Measurements from ENCODE around the gene SPINK1.
"Not testable (repeated sequence)": the region's sequence is repeated elsewhere in the genome, so short reads cannot be mapped to it uniquely, and the experiment has no call there.

The SPINK1 gene

GRCh38 chr5:147831465-147831864, at the start of gene SPINK1:
Gene SPINK1, minus strand, starts transcription at chr5:147831671. Its CDS starts 94 bp downstream, at chr5:147831577.
- DNase-seq, result no peak

GRCh38 chr5:147880487-147880886, 49.0 kb upstream of the SPINK1 start:
- no peak for DNase-seq

- DNase-seq, result no peak
Observed at GRCh38 chr5:147879784-147880183, 48.3 kb upstream of the SPINK1 start.

GRCh38 chr5:147878066-147878759, 46.7 kb upstream of the SPINK1 start, which contains the start of gene SCGB3A2:
Gene SCGB3A2, plus strand, starts transcription at chr5:147878711. Its CDS starts 93 bp downstream, at chr5:147878804.
- no peak for DNase-seq

GRCh38 chr5:147876626-147877025, 45.2 kb upstream of the SPINK1 start:
- no peak for DNase-seq

GRCh38 chr5:147876141-147876540, 44.7 kb upstream of the SPINK1 start:
- DNase-seq, result no peak

- no peak for DNase-seq
Observed at GRCh38 chr5:147874910-147875367, 43.5 kb upstream of the SPINK1 start.

- not testable (repeated sequence) for DNase-seq
Observed at GRCh38 chr5:147874118-147874875, 42.8 kb upstream of the SPINK1 start.

- not testable (repeated sequence) for DNase-seq
Observed at GRCh38 chr5:147872744-147873435, 41.4 kb upstream of the SPINK1 start.

- not testable (repeated sequence) for DNase-seq
Observed at GRCh38 chr5:147871980-147872549, 40.6 kb upstream of the SPINK1 start.

- not testable (repeated sequence) for DNase-seq
Observed at GRCh38 chr5:147869892-147870291, 38.4 kb upstream of the SPINK1 start.

- DNase-seq, result no peak
Observed at GRCh38 chr5:147869112-147869511, 37.6 kb upstream of the SPINK1 start.

- DNase-seq, result no peak
Observed at GRCh38 chr5:147863454-147864158, 32.1 kb upstream of the SPINK1 start.

GRCh38 chr5:147860641-147861025, 29.2 kb upstream of the SPINK1 start:
- DNase-seq, result no peak

- no peak for DNase-seq
Observed at GRCh38 chr5:147859962-147860640, 28.6 kb upstream of the SPINK1 start.

- no peak for DNase-seq
Observed at GRCh38 chr5:147858565-147858964, 27.1 kb upstream of the SPINK1 start.

GRCh38 chr5:147857302-147858129, 26.0 kb upstream of the SPINK1 start:
- DNase-seq, result peak in 1 of 2 experiments; percentile 2

- DNase-seq, result no peak
Observed at GRCh38 chr5:147856801-147857200, 25.3 kb upstream of the SPINK1 start.

GRCh38 chr5:147855774-147856069, 24.3 kb upstream of the SPINK1 start:
- DNase-seq, result no peak

- DNase-seq, result no peak
Observed at GRCh38 chr5:147854894-147855773, 23.7 kb upstream of the SPINK1 start.

Measured in NCI-H187 (cell line).